ENCODE results near the gene METAP1D.

Gene METAP1D

DNA sequence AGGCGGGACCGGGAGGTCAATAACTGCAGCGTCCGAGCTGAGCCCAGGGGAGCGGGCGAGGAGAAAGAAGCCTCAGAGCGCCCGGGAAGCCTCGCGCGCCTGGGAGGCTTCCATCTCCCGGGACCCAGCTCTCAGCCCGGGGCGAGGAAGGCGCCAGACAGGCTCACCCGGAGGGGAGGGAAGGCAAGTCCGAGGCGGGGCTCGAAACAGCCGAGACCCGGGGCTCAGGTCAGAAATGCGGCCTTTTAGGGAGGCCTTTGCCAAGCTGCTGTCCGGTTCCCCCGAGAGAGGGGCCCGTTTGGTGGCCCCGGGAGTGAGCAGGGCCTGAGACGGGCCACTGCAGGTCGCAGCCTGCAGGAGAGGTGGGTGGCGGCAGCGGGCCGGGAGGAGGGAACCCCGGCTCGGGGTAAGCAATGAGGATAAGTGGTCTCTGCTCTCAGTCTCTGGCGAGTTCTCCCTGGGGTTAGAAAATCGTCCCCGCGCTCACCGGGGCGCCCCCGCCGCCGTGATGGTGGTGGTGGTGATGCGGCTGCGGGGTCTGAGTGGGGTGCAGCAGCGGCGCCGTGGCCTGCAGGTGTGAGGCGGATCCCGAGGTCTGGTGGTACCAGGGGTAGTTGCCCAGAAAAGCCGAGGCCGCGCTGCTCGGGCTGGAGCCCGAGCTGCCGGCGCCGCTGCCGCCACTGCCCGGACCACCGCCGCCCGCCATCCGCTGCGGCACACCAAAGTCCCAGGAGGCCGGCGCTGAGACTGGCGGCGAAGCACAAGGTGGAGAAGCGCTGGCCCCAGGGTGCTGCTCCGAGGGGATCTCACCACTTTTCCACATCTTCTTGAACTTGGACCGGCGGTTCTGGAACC is 100.6 kb downstream of the METAP1D start:
- TF ChIP-seq, protein P1, sequence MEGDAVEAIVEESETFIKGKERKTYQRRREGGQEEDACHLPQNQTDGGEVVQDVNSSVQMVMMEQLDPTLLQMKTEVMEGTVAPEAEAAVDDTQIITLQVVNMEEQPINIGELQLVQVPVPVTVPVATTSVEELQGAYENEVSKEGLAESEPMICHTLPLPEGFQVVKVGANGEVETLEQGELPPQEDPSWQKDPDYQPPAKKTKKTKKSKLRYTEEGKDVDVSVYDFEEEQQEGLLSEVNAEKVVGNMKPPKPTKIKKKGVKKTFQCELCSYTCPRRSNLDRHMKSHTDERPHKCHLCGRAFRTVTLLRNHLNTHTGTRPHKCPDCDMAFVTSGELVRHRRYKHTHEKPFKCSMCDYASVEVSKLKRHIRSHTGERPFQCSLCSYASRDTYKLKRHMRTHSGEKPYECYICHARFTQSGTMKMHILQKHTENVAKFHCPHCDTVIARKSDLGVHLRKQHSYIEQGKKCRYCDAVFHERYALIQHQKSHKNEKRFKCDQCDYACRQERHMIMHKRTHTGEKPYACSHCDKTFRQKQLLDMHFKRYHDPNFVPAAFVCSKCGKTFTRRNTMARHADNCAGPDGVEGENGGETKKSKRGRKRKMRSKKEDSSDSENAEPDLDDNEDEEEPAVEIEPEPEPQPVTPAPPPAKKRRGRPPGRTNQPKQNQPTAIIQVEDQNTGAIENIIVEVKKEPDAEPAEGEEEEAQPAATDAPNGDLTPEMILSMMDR (conservative IDR thresholded peaks at IDR 0.05; ENCODE audit: low read depth, low read length), result no peak
- H3K4me3 ChIP-seq (ENCODE audit: low read length), result no peak overlapping the region
- DNase-seq (ENCODE audit: low read depth), result no peak

DNA sequence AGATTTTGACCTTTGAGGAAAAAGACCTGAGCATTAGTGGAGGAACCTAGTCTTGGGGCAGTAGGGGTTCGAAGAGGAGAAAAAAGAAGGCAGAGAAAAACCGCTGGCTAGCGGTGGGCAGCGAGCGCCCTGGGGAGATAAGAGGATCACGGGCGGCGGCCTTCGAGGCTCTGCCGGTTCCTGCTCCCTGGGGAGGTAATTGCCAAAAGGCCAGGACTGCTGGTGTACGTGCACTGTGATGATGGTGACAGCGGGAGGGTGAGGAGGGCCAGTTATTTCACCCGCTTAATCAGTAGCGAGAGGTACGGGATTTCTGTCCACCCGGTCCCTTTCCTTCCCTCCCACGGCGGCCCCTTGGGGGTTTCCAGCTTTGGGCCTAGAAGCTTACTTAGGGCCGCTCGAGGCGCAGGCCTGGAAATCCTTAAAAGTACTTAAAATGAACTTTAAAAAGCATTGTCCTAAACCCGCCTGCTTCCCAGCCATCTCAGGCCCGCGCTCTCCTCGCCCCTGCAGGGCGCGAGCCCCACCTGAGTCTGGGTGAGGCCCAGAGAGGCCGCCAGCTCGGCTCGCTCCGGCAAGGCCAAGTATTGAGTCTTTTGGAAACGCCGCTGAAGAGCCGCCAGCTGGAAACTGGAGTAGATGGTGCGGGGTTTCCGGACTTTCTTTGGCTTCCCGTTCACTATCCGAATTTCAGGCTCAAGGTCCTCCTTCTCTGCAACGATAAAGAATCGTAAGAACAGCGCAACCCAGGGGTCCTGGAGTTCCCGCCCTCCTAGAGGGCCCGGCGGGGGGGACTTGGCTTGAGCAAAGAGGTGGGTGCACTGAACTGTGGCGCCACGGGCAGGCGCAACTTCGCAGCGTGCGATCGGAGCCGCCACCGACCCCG is 101.4 kb downstream of the METAP1D start:
- TF ChIP-seq, protein P1 (conservative IDR thresholded peaks at IDR 0.05; ENCODE audit: low read depth, low read length), result no peak
- H3K4me3 ChIP-seq (ENCODE audit: low read length), result peak overlapping the region; percentile 45
- no peak for DNase-seq (ENCODE audit: low read depth)

DNA sequence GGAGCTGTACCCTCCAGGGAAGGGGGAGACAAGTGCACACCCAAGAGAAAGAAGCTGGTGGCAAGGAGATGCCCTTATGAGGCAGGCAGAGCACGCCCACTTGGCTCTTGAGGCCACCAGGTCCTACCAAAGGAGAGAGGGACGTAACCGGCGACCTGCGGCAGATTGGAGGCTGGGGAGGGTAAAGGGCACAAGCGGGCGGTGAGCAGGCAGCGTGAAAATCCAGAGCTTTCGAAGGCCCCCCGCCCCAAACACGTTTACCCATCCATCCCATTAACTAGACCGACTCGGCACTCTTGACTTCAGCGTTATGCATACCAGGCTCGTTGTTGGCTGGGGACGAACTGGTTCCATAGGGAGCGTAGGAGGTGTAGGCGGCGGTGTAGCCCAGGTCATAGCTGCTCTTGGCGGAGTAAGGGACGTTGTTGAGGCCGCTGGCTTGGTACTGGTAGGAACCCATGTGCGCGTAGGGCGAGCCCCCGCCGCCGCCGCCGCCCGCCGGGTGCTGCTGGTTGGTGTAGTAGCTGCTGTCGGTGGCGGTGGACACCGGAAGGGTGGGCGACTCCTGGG is 102.2 kb downstream of the METAP1D start:
- H3K4me3 ChIP-seq (ENCODE audit: low read length), result peak overlapping the region; percentile 45
- TF ChIP-seq, protein P1 (conservative IDR thresholded peaks at IDR 0.05; ENCODE audit: low read depth, low read length), result no peak
- DNase-seq (ENCODE audit: low read depth), result no peak

DNA sequence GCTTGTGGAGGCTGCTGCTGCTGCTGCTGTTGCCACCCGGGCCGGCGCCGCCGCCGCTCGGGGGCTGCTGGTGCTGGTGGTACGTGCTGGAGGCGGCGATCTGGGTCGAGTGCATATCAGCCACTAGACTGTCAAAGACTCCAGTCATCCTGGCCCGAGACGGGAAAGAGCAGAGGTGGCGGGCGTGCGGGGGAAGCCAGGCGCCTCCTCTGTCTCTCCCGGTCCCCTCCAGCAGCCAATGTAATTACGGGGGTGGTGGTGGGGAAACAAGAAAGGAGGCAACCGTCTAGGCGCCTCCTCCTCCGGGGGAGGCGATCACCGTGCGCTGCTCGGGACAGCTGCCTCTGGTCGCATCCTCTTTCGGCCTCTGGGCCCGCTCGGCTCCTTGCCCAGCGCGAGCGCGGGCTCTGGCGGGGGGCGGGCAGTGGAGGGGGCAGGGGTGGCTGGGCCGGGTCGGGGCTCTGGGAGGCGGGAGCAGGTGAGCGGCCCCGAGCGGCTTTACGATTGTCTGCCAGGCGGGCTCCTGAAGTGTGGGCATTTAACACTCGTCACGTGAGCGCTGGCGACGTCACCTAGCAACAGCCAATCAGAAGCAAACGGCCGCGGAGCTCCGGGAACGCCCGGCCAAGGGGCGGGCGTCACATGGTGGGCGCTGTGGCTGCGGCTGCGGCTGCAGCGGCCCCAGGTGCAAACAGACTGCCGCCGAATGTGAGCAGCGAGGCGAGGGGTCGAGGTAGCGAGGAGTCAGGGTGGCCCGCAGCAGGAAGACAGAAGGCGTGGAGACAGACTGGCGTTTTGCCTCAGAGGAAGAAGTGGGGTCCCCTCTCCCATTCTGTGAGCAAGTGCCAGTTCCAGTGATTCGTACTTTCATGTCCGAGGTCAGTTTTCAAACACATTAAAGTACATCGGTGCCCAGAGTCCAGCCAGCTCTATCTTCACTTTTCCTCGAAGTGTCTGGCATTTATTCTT is 102.9 kb downstream of the METAP1D start, which contains the start of gene DLX2:
DLX2 (minus strand) TSS at position 510 of the 969 bp plus-strand sequence; CDS start at position 148, 362 bp downstream.
- peak within 1 kb of the TSS; percentile 45 for H3K4me3 ChIP-seq (ENCODE audit: low read length)
- TF ChIP-seq, protein P1 (conservative IDR thresholded peaks at IDR 0.05; ENCODE audit: low read depth, low read length), result no peak
- DNase-seq (ENCODE audit: low read depth), result no peak

DNA sequence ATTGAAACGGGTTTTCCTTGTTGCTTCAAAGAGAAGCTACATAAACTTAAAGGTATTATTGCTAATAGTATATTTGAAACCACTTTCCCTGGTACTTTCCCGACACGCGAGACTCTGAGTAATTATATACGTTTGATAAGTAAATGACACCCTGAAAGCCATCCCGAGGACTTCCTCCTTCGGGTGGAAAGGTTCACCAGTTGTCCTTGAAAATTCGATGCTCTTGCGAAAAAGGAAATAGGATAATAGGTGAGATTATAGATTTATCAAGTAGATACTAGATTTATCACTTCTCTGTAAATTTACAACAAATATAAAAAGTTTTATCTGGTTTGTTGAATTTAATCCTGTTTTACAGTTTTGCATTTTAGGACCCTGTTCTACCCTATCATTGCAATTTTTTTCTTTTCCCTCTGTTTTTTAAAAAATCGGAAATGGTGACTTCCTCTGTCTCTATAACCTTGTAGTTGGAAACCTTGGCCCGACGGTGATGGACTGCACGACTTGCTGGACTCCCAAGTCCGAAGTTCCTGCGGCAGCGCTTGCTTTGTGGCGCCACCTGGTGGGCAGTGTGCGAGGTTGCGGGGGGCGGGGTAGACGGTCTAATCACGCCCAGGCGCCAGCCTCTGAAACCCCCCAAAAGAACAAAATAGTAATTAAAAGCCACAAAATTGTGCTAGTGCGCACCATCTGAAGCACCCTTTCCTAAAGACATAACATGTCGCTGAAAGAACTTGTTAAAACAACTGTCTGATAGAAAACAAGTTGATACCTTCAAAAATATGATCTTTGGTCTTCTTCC is 103.9 kb downstream of the METAP1D start:
- H3K4me3 ChIP-seq (ENCODE audit: low read length), result peak overlapping the region; percentile 45
- DNase-seq (ENCODE audit: low read depth), result peak; percentile 52
- TF ChIP-seq, protein P1 (conservative IDR thresholded peaks at IDR 0.05; ENCODE audit: low read depth, low read length), result peak; percentile 91
